Lung microvascular endothelial cell (primary cell): ENCODE measurements around the gene KIAA0232. TPM values are rescaled to one million over a fixed set of nuclear protein-coding genes. Genes with fewer than 3 reads are reported as not detected.

Source experiments
- DNase-seq, 2 donors: peaks; one replicate each; pipeline versions ENCODE4 v3.0.0 to v3.0.0-alpha.2; 2010; ENCODE audit warnings: low read depth in 2 of 2
- total RNA-seq: library from RNA; depleted of rRNA; stranded (reverse); fragments of >200 nt; gene quantifications from 2 replicates; pipeline ENCODE4 v1.2.1, GENCODE V29; 2014

The KIAA0232 gene
- total RNA-seq = 10.5 and 10.9 TPM in 2 replicates

- peak; percentile 94 to 97 for DNase-seq
These were observed at the start of gene KIAA0232 for GRCh38 chr4:6782147-6782845. Gene KIAA0232, plus strand, starts transcription at chr4:6782727. Its CDS starts 41,727 bp downstream, at chr4:6824454.

- DNase-seq = no peak
These were observed 49.0 kb upstream of the KIAA0232 start for GRCh38 chr4:6733358-6734164.

GRCh38 chr4:6734165-6734786 lies 48.3 kb upstream of the KIAA0232 start:
- no peak for DNase-seq

- no peak for DNase-seq
These were observed 42.6 kb upstream of the KIAA0232 start for GRCh38 chr4:6739920-6740319.

GRCh38 chr4:6740347-6740746 lies 42.2 kb upstream of the KIAA0232 start:
- DNase-seq = no peak

GRCh38 chr4:6742507-6742906 lies 40.0 kb upstream of the KIAA0232 start:
- no peak for DNase-seq

- no peak for DNase-seq
These were observed 39.5 kb upstream of the KIAA0232 start for GRCh38 chr4:6742989-6743388.

GRCh38 chr4:6746721-6747293 lies 35.7 kb upstream of the KIAA0232 start:
- peak in 1 of 2 donors; percentile 26 for DNase-seq

- no peak for DNase-seq
These were observed 35.1 kb upstream of the KIAA0232 start for GRCh38 chr4:6747294-6748051.

GRCh38 chr4:6748286-6748685 lies 34.2 kb upstream of the KIAA0232 start:
- no peak for DNase-seq

GRCh38 chr4:6749340-6750171 lies 33.0 kb upstream of the KIAA0232 start:
- DNase-seq = peak; percentile 54 to 63

GRCh38 chr4:6750286-6751221 lies 32.0 kb upstream of the KIAA0232 start:
- DNase-seq = no peak

- DNase-seq = no peak
These were observed 30.7 kb upstream of the KIAA0232 start for GRCh38 chr4:6751611-6752485.

GRCh38 chr4:6752486-6752829 lies 30.1 kb upstream of the KIAA0232 start:
- no peak for DNase-seq

- no peak for DNase-seq
These were observed 29.4 kb upstream of the KIAA0232 start for GRCh38 chr4:6753103-6753560.

GRCh38 chr4:6753891-6754290 lies 28.6 kb upstream of the KIAA0232 start:
- DNase-seq = no peak

GRCh38 chr4:6754481-6755087 lies 27.9 kb upstream of the KIAA0232 start:
- no peak for DNase-seq
